Fibroblast of skin of abdomen (primary cell): ENCODE results near the gene KIF19.

Source experiments
- DNase-seq: peaks from one replicate; pipeline ENCODE4 v3.0.0-alpha.2; 2013

The KIF19 gene

DNA sequence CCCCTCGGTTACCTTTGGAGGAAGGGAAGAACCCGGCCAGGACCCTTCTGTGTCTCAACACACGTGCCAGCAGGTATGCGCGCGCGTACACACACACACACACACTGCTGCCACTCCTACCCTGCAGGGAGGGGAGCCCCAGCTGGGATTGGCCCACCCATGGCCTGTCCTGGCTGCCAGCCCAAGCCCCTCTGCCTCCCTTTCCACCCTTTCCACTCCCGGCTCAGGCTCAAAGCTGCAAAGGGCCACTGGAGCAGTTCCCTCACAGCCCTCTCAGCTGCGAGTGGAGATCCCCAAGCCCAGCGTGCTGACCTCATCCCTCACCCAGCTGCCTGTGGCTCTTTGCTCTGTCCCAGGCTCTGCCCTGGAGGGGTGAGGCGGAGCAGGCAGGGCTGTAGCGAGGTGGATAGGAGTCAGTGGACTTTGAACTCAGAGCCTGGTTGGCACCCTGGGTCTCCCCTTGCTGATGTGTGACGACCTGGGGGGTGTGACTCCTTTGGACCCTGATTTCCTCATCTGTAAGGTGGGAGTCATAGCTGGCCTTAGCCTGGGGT is 14.5 kb downstream of the KIF19 start:
- no peak for DNase-seq

DNA sequence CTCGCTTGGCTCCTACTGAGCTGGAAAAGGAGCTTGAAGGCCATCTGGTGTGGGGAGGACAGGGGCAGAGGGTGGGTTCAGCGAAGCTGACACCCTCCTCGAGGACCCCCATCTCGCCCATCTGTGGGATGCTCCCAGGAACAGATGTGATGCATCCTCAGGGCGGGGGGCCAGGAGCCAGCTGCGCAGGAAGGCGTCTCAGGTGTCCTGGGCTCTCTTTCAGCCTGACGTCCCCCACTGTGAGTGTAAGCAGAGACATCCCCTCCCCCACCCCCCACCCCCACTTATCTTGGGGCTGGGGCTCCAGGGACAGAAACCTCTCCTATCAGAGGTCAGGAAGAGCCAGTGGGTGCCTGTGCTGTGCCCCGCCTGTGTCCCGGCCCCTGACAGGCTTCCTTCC is 16.2 kb downstream of the KIF19 start:
- DNase-seq = no peak

DNA sequence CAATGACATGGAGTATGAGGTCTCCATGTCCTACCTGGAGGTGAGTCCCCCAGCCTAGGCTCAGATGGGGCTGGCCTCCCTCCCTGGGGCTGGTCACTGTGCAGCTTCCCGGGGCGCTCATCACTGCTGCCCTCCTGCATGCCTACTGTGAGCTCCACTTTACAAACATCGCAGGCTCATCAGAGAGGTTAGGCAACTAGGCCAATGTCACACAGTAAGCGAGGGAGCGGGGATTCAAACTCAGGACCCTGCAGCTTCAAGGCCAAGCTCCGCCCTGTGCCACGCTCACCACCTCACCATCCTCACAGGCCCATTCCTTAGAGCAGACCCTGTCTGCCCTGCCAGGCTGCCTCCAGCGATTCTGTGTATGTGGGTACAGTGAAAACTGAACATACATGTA is 17.1 kb downstream of the KIF19 start:
- no peak for DNase-seq

DNA sequence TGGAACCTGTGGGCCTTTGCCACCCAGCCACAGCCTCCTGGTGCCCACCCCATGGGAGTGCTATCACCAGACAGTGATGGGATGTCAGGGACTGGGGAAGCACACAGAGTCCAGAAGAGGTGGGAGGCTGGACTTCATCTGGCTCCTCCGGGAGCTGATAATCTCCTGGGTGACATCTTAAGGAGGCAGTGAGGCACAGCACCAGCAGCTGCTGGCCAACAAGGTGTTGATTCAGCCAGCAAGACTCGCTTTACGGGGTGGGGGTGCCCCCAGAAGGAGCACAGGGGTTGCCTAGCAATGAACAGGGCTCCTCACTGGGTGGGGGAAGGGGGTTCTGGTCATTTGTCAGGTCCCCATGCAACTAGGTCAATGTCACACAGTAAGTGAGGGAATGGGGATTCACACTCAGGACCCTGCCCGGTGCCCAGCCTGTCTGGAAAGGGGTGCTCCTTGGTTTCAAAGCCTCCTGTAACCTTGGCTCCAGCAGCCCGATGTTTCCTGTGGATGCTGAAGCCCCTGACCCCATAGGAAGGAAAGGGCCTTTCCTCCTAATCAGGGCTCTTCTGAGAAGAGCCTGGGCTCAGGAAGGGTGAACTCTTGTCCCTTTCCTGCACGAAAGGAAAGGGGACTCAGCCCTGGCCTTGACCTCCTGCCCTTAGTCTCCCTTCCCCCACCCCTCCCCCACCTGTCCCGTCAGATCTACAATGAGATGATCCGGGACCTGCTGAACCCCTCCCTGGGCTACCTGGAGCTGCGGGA is 17.7 kb downstream of the KIF19 start:
- no peak for DNase-seq

DNA sequence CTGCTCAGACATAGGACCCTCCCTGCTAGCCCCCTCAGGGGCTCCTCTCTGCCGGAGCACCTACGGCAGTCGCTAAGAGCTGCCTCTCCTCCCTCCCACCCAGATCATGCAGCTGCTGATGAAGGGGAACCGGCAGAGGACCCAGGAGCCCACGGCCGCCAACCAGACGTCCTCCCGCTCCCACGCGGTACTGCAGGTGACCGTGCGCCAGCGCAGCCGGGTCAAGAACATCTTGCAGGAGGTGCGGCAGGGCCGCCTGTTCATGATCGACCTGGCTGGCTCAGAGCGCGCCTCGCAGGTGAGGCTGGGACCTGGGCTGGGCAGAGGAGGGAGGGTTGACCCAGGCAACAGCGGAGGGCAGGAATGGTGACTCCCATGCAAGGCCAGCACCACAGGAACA is 18.6 kb downstream of the KIF19 start:
- no peak for DNase-seq

DNA sequence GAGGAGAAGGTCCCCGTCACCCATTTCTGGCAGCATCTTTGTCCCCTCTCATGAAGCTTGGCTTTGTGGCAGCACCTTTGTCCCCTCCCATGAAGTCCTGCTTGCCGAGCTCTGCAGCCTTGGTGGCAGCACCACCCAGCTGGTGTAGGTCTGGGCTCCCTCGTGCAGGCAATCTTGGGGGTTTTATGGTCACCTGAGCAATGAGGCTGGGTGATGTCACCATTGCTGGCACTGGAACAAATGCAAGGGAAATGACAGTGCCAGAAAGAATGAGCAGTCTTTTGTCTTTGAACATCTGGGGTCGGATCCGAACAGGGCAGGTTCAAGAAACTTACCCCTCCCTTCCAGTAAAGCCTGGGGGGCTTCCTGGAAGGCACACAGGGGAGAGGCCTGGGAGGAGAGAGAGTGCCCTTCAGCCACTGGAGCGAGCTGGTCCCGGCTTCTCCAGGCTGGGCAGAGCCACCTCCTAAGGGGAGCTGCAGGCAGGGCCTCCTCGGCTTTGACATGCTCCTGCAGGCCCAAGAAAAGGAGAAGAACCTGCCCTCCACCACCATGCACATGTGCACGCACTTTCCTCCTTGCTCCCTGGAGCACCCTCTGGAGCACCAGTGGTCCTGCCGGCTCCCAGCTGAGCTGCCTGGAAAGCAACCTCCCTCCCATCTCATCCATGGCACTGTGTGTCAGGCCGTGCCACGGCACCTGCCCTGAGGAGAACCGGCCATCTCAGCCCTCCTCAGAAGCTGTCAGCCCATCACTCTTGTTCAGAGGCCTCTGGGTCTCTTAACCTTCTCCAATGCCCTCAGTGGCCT is 19.6 kb downstream of the KIF19 start:
- no peak for DNase-seq

DNA sequence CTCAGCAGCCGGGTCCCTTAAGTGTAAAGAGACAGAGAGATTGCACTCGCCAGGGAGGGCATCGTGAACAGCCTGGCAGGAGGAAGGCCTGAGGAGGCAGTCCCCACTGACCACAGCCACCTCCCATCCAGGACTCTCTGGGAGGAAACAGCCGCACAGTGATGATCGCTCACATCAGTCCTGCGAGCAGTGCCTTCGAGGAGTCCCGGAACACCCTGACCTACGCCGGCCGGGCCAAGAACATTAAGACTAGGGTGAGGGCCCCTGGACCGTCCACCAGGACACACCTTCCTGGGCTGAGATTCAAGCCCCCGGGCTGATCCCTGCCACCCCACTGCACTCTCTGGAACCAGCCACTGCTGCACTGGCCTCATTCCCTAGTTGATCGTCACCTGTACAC is 21.6 kb downstream of the KIF19 start:
- DNase-seq = no peak

DNA sequence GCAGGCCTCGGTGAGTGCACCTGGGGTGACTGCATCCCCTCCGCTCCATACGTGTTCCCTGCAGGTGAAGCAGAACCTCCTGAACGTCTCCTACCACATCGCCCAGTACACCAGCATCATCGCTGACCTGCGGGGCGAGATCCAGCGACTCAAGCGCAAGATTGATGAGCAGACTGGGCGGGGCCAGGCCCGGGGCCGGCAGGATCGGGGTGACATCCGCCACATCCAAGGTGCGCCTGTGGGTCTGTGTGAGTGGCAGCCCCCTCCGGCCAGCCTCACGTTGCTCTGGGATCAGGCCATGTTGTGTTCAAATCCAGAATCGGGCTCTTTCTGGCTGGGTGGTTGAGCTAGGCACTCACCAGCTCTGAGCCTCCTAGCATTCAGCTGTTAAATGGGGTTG is 23.1 kb downstream of the KIF19 start:
- no peak for DNase-seq

DNA sequence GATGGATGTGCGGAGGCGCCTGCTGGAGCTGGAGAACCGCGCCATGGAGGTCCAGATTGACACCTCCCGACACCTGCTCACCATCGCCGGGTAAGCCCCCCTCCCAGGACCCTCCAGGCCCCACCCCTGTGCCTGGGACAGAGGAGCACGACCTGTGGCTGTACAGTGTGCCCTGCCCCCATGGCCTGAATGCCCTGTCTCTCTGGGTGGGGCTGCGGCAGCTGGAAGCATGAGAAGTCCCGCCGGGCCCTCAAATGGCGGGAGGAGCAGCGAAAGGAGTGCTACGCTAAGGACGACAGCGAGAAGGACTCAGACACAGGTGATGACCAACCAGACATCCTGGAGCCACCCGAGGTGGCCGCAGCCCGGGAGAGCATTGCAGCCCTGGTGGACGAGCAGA is 24.5 kb downstream of the KIF19 start:
- DNase-seq = no peak

DNA sequence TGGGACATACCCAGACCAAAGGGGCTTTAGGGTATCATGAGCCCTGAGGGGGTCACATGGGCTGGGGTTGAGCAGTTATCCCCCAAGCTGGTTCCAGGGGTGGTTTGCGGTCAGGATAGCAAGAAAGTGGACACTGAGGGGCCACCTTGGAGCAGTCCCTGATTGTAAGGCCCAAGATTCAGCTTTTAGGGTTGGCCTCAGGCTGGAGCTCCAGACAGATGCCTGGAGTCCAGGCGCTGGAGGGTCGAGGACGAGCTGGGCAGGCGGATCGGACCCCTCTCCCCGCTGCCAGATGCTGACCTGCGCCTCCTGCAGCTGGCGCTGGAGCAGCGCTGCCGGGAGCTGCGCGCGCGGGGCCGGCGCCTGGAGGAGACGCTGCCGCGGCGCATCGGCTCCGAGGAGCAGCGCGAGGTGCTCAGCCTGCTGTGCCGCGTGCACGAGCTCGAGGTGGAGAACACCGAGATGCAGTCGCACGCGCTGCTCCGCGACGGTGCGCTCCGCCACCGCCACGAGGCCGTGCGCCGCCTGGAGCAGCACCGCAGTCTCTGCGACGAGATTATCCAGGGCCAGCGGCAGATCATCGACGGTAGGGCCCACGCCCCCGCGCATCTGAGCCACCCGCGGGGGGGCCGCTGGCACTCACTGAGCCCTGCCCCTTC is 25.7 kb downstream of the KIF19 start:
- DNase-seq = no peak

DNA sequence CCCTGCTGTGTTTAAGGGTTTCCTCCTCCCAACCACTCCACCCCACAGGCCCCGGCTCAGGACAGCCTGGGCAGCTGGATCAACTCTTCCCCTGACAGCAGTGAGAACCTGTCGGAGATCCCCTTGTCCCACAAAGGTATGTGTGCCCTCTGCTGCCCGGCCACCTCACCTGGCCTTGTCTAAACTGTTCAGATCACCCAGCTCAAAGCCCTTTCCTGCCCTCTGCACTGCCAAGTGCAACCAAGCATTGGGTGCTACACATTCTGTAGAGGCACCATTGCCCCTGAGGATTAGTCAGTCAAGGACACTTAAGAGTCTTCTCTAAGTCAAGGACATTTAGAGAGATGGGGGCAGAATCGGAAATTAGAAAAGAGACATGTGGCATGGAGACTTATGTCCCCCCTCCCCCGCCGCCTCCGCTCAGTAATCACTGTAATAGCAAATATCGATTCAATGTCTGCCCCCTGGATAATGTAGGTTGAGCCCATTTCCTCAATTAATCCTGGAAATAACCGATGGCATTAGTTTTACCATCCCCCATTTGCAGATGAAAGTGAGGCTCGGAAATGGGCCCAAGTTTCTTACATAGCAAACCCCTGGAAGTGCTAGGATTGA is 27.5 kb downstream of the KIF19 start:
- DNase-seq = no peak

DNA sequence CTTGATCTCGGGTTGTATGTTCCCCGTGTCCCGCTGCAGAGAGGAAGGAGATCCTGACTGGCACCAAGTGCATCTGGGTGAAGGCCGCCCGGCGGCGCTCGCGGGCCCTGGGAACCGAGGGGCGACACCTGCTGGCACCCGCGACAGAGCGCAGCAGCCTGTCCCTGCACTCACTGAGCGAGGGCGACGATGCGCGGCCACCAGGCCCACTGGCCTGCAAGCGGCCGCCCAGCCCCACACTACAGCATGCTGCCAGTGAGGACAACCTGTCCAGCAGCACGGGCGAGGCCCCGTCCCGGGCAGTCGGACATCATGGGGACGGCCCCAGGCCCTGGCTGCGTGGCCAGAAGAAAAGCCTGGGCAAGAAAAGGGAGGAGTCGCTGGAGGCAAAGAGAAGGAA is 28.1 kb downstream of the KIF19 start:
- no peak for DNase-seq

DNA sequence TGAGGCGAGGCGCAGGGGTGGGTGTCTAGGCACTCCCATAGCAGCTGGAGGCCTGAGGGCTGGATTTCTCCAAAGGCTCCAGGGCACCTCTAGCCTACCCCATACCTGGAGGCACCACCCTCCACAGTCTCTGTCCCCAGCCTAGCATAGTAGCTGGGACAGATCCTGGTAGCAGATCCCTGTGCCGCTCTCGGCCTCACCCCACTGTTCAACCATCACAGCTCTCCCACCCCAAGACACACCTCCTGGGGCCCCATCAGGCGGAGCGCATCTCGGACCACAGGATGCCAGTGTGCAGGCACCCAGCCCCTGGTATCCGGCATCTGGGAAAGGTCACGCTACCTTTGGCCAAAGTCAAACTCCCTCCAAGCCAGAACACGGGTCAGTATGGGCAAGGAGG is 28.5 kb downstream of the KIF19 start:
- no peak for DNase-seq

DNA sequence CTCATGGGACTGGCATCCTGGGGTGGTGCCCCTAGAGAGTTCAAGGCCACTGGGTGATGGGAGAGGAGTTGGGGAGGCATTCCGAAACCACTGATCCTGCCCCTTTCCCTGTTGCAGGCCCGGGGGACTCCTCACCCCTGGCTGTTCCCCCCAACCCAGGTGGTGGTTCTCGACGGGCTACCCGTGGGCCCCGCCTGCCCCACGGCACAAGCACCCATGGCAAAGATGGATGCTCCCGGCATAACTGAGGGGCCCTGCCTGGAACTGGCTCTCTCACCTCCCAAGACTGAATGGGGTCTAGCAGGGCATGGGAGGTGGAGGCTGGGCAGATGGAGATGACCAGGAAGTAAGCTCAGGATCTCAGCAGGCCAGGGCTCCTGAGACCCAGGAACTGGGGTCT is 29.0 kb downstream of the KIF19 start:
- DNase-seq = no peak

DNA sequence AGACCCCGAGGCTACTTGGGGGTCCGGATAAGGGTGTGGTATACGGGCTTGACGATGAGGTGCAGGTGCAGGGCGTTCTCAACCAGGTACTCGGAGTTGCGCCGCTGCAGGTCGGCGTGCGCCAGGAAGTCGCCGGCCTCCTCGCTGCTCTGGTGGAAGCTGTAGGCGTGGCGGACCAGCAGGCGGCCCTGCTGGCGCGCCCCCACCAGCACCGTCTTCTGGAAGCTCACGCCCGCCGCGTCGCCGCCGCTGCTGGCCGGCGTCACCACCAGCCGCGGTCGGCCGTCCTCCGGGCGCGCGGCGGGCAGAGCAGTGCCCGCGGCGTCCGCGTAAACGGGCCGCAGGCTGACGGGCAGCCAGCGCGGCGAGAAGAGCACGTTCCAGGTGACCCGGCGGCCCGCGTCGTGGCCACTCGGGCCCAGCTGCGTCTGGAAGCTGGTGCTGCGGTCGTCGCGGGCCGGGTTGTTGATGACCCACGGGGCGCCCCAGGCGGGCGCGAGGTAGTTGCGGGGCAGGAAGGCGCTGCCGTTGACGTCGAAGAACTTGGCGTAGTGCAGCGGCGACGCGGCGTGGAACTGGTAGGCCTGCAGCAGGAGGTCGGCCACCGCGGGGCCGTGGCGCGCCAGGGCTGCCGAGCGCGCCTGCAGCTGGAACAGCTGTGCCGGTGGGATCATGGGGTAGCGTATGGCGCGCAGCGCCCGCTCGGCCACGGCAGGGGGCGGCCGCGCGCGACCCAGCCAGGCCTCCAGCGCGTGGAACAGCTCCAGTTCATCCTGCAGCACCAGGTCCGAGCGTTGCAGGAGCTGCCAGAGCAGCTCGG is 30.8 kb downstream of the KIF19 start:
- no peak for DNase-seq

DNA sequence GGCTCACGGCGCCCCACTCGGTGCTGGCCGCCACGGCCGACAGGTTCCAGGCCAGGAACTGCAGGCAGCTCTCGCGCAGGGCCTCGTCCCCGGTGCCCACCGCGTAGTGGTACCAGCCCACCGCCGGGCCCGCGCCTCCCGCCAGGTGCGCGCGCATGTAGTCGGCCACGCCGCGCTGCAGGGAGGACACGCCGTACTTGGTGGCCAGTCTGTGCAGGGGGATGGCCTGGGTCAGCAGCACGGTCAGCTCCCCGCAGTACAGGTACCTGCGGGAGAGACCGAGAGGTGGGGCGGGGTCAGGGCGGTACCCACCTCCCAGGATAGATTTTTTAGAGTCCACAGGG is 31.4 kb downstream of the KIF19 start:
- DNase-seq = no peak

DNA sequence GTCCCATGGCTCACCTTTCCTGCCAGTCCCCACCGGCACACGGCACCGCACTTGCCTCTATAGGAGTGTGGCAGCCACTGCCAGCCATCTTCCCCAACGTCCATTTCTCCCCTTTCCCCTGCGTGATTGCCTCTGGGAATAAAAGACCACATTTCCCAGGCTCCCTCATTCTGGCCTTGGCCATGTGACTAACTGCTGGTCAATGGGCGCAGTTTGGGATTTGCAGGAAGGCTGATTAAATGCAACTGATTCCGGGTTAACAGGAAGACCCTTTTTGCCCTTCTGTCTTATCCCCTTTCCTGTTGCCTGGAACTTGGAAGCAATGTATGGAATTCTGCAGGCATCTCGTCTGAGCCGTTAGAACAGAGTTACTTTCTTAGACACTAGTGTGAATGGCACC is 32.7 kb downstream of the KIF19 start:
- no peak for DNase-seq

DNA sequence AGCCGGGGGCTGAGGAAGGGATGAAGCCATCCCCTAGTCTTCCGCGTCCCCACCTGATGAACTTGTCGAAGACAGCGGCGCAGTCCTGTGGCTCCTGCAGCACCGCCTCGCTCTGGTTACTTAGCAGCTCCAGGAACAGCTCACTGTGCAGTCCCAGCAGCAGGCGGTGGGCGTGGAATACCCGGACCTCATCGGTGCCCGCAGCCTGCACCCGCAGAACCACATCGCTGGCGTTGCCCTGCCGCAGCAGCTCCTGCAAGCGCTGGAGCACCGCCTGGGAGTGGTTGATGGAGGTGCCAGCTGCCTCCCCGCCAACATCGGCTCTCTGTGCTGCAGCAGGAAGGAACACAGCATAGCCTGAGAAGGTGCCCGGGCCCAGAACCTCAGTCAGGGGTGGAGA is 33.9 kb downstream of the KIF19 start:
- no peak for DNase-seq

DNA sequence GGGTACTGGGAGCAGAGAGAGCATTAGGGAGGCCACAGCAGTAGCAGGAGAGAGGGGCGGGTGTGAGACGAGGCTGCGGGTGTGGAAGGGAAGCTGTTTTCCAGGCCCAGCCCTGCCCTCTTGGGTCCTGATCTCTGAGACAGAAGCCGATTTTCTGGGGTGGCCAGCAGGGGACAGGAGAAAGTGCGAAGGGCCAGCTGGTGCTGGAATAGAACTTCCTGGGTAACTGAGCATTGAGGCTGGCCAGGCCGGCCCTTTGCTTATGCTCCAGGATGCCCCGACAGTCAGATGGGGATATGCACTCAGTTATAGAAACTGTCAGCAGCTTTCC is 34.8 kb downstream of the KIF19 start:
- no peak for DNase-seq

DNA sequence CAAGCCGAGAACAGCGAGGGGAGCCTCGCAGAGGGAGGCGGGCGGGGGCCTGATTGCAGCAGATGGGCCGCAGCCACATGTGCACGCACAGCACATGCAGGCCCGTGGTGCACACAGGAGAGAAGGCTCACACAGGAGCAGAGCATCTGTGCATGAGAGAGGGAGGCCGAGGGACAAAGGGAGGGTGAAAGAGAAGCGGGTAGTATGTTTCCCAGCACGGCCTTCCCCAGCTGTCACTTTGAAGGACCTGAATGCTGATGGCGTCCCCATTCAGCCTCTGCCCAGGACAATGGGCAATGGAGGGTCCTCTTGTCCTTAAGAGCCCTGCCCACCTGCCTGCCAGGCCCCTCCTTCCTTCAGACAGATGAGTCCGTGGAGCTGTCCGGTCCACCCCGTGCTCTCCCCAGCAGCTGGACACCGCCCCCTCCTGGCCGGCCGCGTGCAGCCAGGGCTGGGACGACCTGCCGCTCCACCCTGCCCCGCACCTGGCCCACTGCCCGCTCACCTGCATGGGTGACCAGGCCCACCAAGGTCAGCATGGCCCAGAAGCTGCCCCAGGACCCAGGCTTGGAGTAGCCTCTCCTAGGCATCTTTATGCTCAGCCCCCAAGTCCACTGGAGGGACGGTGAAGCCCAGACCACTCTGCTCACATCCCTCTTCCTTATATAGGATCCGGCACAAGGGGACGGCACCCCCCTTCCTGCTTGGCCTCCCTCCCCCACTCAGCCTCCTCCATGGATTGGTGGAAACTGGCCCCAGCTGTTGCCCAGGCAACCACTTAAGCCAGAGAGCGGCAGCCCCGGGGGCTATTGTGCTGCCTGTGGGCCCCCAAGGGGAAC is 35.4 kb downstream of the KIF19 start, which contains the start of gene BTBD17:
TSS of gene BTBD17 (minus strand) at position 639 of the 839 bp plus-strand sequence. CDS start at position 590, 49 bp downstream.
- DNase-seq = no peak

DNA sequence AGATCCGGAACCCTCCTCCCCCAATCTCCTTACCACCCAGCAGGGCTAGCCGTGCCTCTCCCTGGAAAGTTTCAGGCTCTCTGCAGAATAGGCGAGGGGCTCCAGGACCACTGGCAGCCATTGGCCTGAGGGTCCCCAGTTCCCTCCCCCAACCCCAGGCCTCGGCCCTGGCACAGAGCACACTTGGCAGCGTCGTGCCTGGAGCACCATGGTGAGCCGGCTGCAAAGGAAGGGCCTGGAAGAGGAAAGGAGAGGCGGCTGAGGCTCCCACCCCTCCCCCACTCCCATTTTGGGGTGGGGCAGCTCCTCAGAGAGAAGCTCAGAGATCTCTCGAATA is 36.0 kb downstream of the KIF19 start:
- DNase-seq = no peak
